Measurements from ENCODE around the gene RBFOX1.

- TF ChIP-seq CTCF (IDR thresholded peaks at IDR 0.05; ENCODE audit: insufficient read depth, low read depth, low read length) = no peak
- no peak for TF ChIP-seq EZH2 (IDR thresholded peaks at IDR 0.05; ENCODE audit: insufficient read depth, low read length)
Observed at GRCh38 chr16:7355758-7356157, 23.1 kb downstream of the RBFOX1 start.
